Measurements from ENCODE around the gene STT3B.

- TF ChIP-seq, protein P1, sequence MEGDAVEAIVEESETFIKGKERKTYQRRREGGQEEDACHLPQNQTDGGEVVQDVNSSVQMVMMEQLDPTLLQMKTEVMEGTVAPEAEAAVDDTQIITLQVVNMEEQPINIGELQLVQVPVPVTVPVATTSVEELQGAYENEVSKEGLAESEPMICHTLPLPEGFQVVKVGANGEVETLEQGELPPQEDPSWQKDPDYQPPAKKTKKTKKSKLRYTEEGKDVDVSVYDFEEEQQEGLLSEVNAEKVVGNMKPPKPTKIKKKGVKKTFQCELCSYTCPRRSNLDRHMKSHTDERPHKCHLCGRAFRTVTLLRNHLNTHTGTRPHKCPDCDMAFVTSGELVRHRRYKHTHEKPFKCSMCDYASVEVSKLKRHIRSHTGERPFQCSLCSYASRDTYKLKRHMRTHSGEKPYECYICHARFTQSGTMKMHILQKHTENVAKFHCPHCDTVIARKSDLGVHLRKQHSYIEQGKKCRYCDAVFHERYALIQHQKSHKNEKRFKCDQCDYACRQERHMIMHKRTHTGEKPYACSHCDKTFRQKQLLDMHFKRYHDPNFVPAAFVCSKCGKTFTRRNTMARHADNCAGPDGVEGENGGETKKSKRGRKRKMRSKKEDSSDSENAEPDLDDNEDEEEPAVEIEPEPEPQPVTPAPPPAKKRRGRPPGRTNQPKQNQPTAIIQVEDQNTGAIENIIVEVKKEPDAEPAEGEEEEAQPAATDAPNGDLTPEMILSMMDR (conservative IDR thresholded peaks at IDR 0.05 in 1 of 2, IDR thresholded peaks at IDR 0.05 in 1 of 2; ENCODE audit: low read depth in 1 of 2, low read length in 2 of 2) = no peak
- TF ChIP-seq EZH2 (IDR thresholded peaks at IDR 0.05; ENCODE audit: low read length, missing control alignments) = no peak
These were observed 44.2 kb upstream of the STT3B start for GRCh38 chr3:31488475-31489017.
